Right lobe of liver (tissue), 4 donors: ENCODE results near the gene RAI1.

Experiments
- CTCF ChIP-seq, 4 donors: fragments of 200-600 bp in 3 of 4; fragments of 450-650 bp in 1 of 4; IDR thresholded peaks; one replicate each; pipeline versions ENCODE4 v1.5.1 to v1.8.0; 2016 to 2022; ENCODE audit warnings: antibody characterized with exemption in 4 of 4, mild to moderate bottlenecking in 2 of 4
- POLR2A ChIP-seq: fragments of 450-650 bp; IDR thresholded peaks from one replicate; pipeline ENCODE4 v1.6.1; 2017; ENCODE audit warnings: antibody characterized with exemption, mild to moderate bottlenecking
- donor health status: DM: no; HTN: no; CAD: no.
- donor health status: DM: no; HTN: no; CAD: no.
- donor health status: DM: no; HTN: yes; CAD: no.

- TF ChIP-seq POLR2A (no peak), CTCF (IDR thresholded peaks at IDR 0.05) (no peak)
These were observed 139.4 kb downstream of the RAI1 start for GRCh38 chr17:17820463-17821158.
